ENCODE results near the gene JHY.

DNA sequence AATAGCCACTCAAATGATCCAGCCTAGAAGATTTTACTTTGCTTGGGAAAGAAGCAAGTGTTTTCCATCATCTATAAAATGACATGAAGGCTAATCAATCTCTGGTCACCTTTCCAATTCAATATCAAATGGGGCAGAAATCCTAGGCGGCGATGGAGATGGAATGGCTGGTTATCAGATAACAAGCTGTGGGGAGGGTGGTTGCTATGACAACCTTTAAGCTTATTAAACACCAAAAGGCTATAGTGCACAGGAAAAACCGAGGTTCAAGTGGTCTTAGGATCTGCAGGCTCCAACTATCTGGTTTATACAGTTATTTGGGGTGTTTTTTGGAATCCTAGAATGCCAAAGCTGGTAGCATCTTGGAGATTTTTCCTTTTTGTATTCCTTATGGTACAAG is 113.0 kb downstream of the JHY start:
- TF ChIP-seq, protein P1, sequence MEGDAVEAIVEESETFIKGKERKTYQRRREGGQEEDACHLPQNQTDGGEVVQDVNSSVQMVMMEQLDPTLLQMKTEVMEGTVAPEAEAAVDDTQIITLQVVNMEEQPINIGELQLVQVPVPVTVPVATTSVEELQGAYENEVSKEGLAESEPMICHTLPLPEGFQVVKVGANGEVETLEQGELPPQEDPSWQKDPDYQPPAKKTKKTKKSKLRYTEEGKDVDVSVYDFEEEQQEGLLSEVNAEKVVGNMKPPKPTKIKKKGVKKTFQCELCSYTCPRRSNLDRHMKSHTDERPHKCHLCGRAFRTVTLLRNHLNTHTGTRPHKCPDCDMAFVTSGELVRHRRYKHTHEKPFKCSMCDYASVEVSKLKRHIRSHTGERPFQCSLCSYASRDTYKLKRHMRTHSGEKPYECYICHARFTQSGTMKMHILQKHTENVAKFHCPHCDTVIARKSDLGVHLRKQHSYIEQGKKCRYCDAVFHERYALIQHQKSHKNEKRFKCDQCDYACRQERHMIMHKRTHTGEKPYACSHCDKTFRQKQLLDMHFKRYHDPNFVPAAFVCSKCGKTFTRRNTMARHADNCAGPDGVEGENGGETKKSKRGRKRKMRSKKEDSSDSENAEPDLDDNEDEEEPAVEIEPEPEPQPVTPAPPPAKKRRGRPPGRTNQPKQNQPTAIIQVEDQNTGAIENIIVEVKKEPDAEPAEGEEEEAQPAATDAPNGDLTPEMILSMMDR (IDR thresholded peaks at IDR 0.05): no peak
- TF ChIP-seq POLR2A (IDR thresholded peaks at IDR 0.05): no peak

Data from adrenal gland (tissue), 5 donors.